Subcutaneous abdominal adipose tissue (tissue), 5 donors: ENCODE measurements around the gene INPPL1.

Experiments
- H3K27ac ChIP-seq: one replicate; pipeline ENCODE4 v1.7.0; 2013; ENCODE audit warnings: low read depth, mild to moderate bottlenecking, inconsistent platforms, low read length, moderate library complexity
- H3K27me3 ChIP-seq, 5 donors: one replicate each; pipeline ENCODE4 v1.7.0; 2013; ENCODE audit warnings: low read length in 5 of 5, inconsistent platforms in 1 of 5; ENCODE audit not compliant: control insufficient read depth in 5 of 5, insufficient read depth in 4 of 5
- H3K36me3 ChIP-seq, 5 donors: one replicate each; pipeline ENCODE4 v1.7.0; 2013; ENCODE audit warnings: low read length in 5 of 5; ENCODE audit not compliant: control insufficient read depth in 5 of 5, insufficient read depth in 5 of 5
- H3K4me1 ChIP-seq, 5 donors: one replicate each; pipeline ENCODE4 v1.7.0; 2013; ENCODE audit warnings: low read length in 5 of 5, mild to moderate bottlenecking in 3 of 5, moderate library complexity in 1 of 5; ENCODE audit not compliant: control insufficient read depth in 5 of 5, insufficient read depth in 5 of 5
- H3K4me3 ChIP-seq, 5 donors: one replicate each; pipeline ENCODE4 v1.7.0; 2013; ENCODE audit warnings: low read length in 5 of 5, low read depth in 1 of 5
- H3K9ac ChIP-seq, 5 donors: one replicate each; pipeline ENCODE4 v1.7.0; 2013; ENCODE audit warnings: low read length in 5 of 5, mild to moderate bottlenecking in 4 of 5, moderate library complexity in 3 of 5
- H3K9me3 ChIP-seq, 5 donors: one replicate each; pipeline ENCODE4 v1.7.0; 2013; ENCODE audit warnings: low read length in 5 of 5; ENCODE audit not compliant: control insufficient read depth in 5 of 5
- donor health status: healthy.
- donor health status: healthy.
- donor health status: healthy.
- donor health status: healthy.
- donor health status: healthy.

Gene INPPL1

GRCh38 chr11:72236774-72237111 is 12.2 kb downstream of the INPPL1 start:
- Histone ChIP-seq H3K36me3 (peaks cover 2 to 63% (median 62%) of the 10 kb centered on the region in 5 donors), H3K4me1 (peaks cover 5 to 83% (median 74%) of the 10 kb centered on the region in 5 donors)

GRCh38 chr11:72237112-72237931 is 12.8 kb downstream of the INPPL1 start:
- peaks cover 2 to 58% (median 56%) of the 10 kb centered on the region in 5 donors for H3K36me3 ChIP-seq
- no peaks in the 10 kb centered on the region for H3K9me3 ChIP-seq
- peak overlapping the region in 1 of 5 donors; percentile 37 for H3K9ac ChIP-seq
- H3K27ac ChIP-seq, result no peak overlapping the region
- H3K27me3 ChIP-seq, result peaks cover 4 to 11% (median 8%) of the 10 kb centered on the region in 5 donors
- H3K4me1 ChIP-seq, result peaks cover 5 to 77% (median 74%) of the 10 kb centered on the region in 5 donors
- no peak overlapping the region for H3K4me3 ChIP-seq

More at GRCh38 chr11:72236774-72237111, 12.2 kb downstream of the INPPL1 start:
- H3K27ac ChIP-seq, result peak overlapping the region; percentile 39
- no peaks in the 10 kb centered on the region for H3K9me3 ChIP-seq
- H3K4me3 ChIP-seq, result no peak overlapping the region
- H3K27me3 ChIP-seq, result peaks cover 0 to 11% (median 4%) of the 10 kb centered on the region in 5 donors
- H3K9ac ChIP-seq, result peak overlapping the region in 1 of 5 donors; percentile 37

- Histone ChIP-seq H3K27ac (no peak overlapping the region), H3K36me3 (peaks cover 2 to 50% (median 49%) of the 10 kb centered on the region in 5 donors), H3K4me3 (no peak overlapping the region), H3K9ac (no peak overlapping the region), H3K27me3 (peaks cover 7 to 15% (median 12%) of the 10 kb centered on the region in 5 donors), H3K9me3 (no peaks in the 10 kb centered on the region), H3K4me1 (peaks cover 4 to 70% (median 67%) of the 10 kb centered on the region in 5 donors)
These were observed 13.5 kb downstream of the INPPL1 start for GRCh38 chr11:72238040-72238450.

GRCh38 chr11:72238492-72239312 is 14.1 kb downstream of the INPPL1 start:
- peaks cover 13 to 21% (median 19%) of the 10 kb centered on the region in 5 donors for H3K27me3 ChIP-seq
- no peak overlapping the region for H3K27ac ChIP-seq
- H3K4me3 ChIP-seq, result no peak overlapping the region
- no peaks in the 10 kb centered on the region for H3K9me3 ChIP-seq
- H3K9ac ChIP-seq, result peak overlapping the region in 1 of 5 donors; percentile 43
- H3K36me3 ChIP-seq, result peaks cover 2 to 44% (median 42%) of the 10 kb centered on the region in 5 donors
- H3K4me1 ChIP-seq, result peaks cover 4 to 66% (median 62%) of the 10 kb centered on the region in 5 donors

- Histone ChIP-seq H3K9me3 (no peaks in the 10 kb centered on the region), H3K9ac (peak overlapping the region in 3 of 5 donors; percentile 6 to 43 (median 41)), H3K4me3 (peak overlapping the region; percentile 42 to 61 (median 46)), H3K36me3 (peaks cover 2 to 37% (median 36%) of the 10 kb centered on the region in 5 donors), H3K27ac (no peak overlapping the region), H3K4me1 (peaks cover 4 to 67% (median 59%) of the 10 kb centered on the region in 5 donors), H3K27me3 (peaks cover 16 to 22% (median 22%) of the 10 kb centered on the region in 5 donors)
These were observed 14.8 kb downstream of the INPPL1 start for GRCh38 chr11:72239313-72239848.

GRCh38 chr11:72239849-72240460 is 15.4 kb downstream of the INPPL1 start:
- Histone ChIP-seq H3K9ac (peak overlapping the region in 2 of 5 donors; percentile 6 to 23), H3K9me3 (no peaks in the 10 kb centered on the region), H3K27ac (no peak overlapping the region), H3K4me3 (peak overlapping the region; percentile 15 to 61 (median 47)), H3K36me3 (peaks cover 0 to 31% (median 30%) of the 10 kb centered on the region in 5 donors), H3K27me3 (peaks cover 21 to 28% (median 26%) of the 10 kb centered on the region in 5 donors), H3K4me1 (peaks cover 4 to 69% (median 58%) of the 10 kb centered on the region in 5 donors)

- Histone ChIP-seq H3K27ac (no peak overlapping the region), H3K27me3 (peaks cover 29 to 35% (median 34%) of the 10 kb centered on the region in 5 donors), H3K9ac (peak overlapping the region in 2 of 5 donors; percentile 23 to 35), H3K4me1 (peaks cover 4 to 61% (median 51%) of the 10 kb centered on the region in 5 donors), H3K36me3 (peaks cover 0 to 24% (median 23%) of the 10 kb centered on the region in 5 donors), H3K9me3 (no peaks in the 10 kb centered on the region), H3K4me3 (peak overlapping the region; percentile 15 to 61 (median 47))
These were observed 16.1 kb downstream of the INPPL1 start for GRCh38 chr11:72240461-72241290.

GRCh38 chr11:72241291-72241781 is 16.8 kb downstream of the INPPL1 start:
- H3K9me3 ChIP-seq, result no peaks in the 10 kb centered on the region
- no peak overlapping the region for H3K9ac ChIP-seq
- H3K4me3 ChIP-seq, result no peak overlapping the region
- H3K36me3 ChIP-seq, result peaks cover 0 to 20% (median 17%) of the 10 kb centered on the region in 5 donors
- peaks cover 4 to 55% (median 45%) of the 10 kb centered on the region in 5 donors for H3K4me1 ChIP-seq
- peaks cover 35 to 41% (median 39%) of the 10 kb centered on the region in 5 donors for H3K27me3 ChIP-seq
- H3K27ac ChIP-seq, result no peak overlapping the region
